ENCODE results near the gene PTPRM.

The PTPRM gene

DNA sequence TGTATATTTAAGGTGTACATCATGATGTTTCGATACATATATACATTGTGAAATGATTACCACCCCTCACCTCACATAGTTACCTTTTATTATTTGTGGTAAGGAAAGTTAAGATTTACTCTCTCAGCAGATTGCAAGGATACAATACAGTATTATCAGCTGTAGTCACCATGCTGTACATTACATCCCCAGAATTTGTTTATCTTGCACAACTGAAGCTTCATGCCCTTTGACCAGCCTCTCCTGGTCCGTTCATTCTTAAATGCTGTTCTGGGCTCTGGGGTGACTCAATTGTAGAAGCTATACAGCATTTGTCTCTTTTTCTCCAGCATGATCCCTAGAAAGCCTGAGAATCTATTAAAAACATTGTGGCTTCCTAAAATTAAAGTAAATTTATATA is 90.8 kb downstream of the PTPRM start:
- Histone ChIP-seq H3K27me3 (ENCODE audit: insufficient read depth, insufficient read length) (no peaks in the 10 kb centered on the region), H3K9me3 (ENCODE audit: insufficient read depth, low read length) (no peaks in the 10 kb centered on the region), H3K4me1 (ENCODE audit: insufficient read depth, insufficient read length) (no peaks in the 10 kb centered on the region), H3K4me3 (ENCODE audit: insufficient read length, low read depth) (no peak overlapping the region), H3K36me3 (ENCODE audit: insufficient read depth, insufficient read length, low read length) (no peaks in the 10 kb centered on the region), H3K9ac (ENCODE audit: insufficient read length, low read depth) (no peak overlapping the region)
- TF ChIP-seq YY1 (IDR thresholded peaks at IDR 0.05; ENCODE audit: insufficient read depth, insufficient read length) (no peak), ZNF274 (IDR thresholded peaks at IDR 0.05; ENCODE audit: low read depth, low read length) (no peak), SUZ12 (IDR thresholded peaks at IDR 0.05; ENCODE audit: extremely low read depth, insufficient read depth, insufficient read length) (no peak)
- no peak for DNase-seq (ENCODE audit: low read depth, low spot score)

DNA sequence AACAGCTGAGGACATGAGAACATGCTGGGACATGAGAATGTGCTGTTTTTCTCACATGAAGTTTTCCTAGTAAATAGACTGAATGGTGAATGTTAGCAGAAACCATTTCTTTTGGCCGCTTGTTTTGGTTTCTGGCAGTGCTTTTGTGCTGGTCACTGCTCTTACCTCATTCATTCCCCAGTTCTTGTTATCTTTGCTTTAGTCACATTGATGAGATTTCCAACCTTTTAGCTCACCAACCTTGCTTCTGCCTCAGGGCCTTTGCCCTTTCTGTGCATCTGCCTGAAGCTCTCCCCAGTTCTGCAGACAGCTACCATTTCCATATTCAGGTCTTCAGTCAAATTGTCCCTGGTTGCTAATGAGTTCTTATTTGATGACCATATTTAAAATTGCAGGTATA is 91.6 kb downstream of the PTPRM start:
- Histone ChIP-seq H3K36me3 (ENCODE audit: insufficient read depth, insufficient read length, low read length) (no peaks in the 10 kb centered on the region), H3K9ac (ENCODE audit: insufficient read length, low read depth) (no peak overlapping the region), H3K9me3 (ENCODE audit: insufficient read depth, low read length) (no peaks in the 10 kb centered on the region), H3K4me1 (ENCODE audit: insufficient read depth, insufficient read length) (no peaks in the 10 kb centered on the region), H3K4me3 (ENCODE audit: insufficient read length, low read depth) (no peak overlapping the region), H3K27me3 (ENCODE audit: insufficient read depth, insufficient read length) (no peaks in the 10 kb centered on the region)
- no peak for DNase-seq (ENCODE audit: low read depth, low spot score)
- TF ChIP-seq SUZ12 (IDR thresholded peaks at IDR 0.05; ENCODE audit: extremely low read depth, insufficient read depth, insufficient read length) (no peak), ZNF274 (IDR thresholded peaks at IDR 0.05; ENCODE audit: low read depth, low read length) (no peak), YY1 (IDR thresholded peaks at IDR 0.05; ENCODE audit: insufficient read depth, insufficient read length) (no peak)

DNA sequence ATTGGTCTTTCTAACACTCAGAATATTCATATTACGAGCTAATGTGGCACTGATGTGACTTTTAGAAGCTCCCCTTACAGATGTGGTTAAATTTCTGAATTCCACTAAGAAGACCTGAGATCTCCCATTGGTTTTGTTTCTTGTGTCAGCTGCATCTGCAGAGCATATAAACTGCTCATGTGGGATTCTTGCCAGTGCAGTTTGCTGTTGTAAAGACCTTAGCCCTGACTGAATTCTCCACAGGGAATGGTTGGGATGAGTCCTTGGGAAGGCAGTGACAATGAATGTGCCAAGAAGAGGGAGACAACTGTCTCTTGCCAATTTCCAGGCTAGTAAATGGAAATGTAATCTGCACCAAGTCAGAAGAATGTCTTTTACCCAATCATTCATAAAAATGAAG is 94.1 kb downstream of the PTPRM start:
- Histone ChIP-seq H3K36me3 (ENCODE audit: insufficient read depth, insufficient read length, low read length) (no peaks in the 10 kb centered on the region), H3K4me1 (ENCODE audit: insufficient read depth, insufficient read length) (no peaks in the 10 kb centered on the region), H3K4me3 (ENCODE audit: insufficient read length, low read depth) (no peak overlapping the region), H3K27me3 (ENCODE audit: insufficient read depth, insufficient read length) (no peaks in the 10 kb centered on the region), H3K9ac (ENCODE audit: insufficient read length, low read depth) (no peak overlapping the region), H3K9me3 (ENCODE audit: insufficient read depth, low read length) (no peaks in the 10 kb centered on the region)
- DNase-seq (ENCODE audit: low read depth, low spot score), result no peak
- no peak for TF ChIP-seq YY1 (IDR thresholded peaks at IDR 0.05; ENCODE audit: insufficient read depth, insufficient read length)
- no peak for TF ChIP-seq SUZ12 (IDR thresholded peaks at IDR 0.05; ENCODE audit: extremely low read depth, insufficient read depth, insufficient read length)
- TF ChIP-seq ZNF274 (IDR thresholded peaks at IDR 0.05; ENCODE audit: low read depth, low read length), result no peak

DNA sequence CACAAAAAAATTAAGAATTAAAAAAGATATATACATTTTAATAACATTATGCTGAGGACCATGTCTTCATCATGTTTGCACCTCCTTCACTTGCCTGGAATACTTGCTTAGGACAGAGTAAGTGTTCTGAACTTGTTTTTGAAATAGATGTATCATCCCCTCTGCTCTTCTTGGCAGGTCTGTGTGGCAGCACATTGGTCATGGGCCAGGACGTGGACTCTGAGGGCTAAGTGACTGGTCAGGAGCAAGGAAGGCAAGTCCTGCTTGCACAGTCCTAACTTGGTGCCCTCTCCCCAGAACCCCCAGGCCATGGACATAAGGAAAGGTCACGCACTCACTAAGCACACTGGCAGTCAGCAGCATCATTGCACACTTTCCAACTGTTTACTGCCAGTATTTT is 95.8 kb downstream of the PTPRM start:
- Histone ChIP-seq H3K9ac (ENCODE audit: insufficient read length, low read depth) (no peak overlapping the region), H3K4me3 (ENCODE audit: insufficient read length, low read depth) (no peak overlapping the region), H3K27me3 (ENCODE audit: insufficient read depth, insufficient read length) (no peaks in the 10 kb centered on the region), H3K36me3 (ENCODE audit: insufficient read depth, insufficient read length, low read length) (no peaks in the 10 kb centered on the region), H3K9me3 (ENCODE audit: insufficient read depth, low read length) (no peaks in the 10 kb centered on the region), H3K4me1 (ENCODE audit: insufficient read depth, insufficient read length) (no peaks in the 10 kb centered on the region)
- TF ChIP-seq YY1 (IDR thresholded peaks at IDR 0.05; ENCODE audit: insufficient read depth, insufficient read length), result no peak
- TF ChIP-seq SUZ12 (IDR thresholded peaks at IDR 0.05; ENCODE audit: extremely low read depth, insufficient read depth, insufficient read length), result no peak
- TF ChIP-seq ZNF274 (IDR thresholded peaks at IDR 0.05; ENCODE audit: low read depth, low read length), result no peak
- DNase-seq (ENCODE audit: low read depth, low spot score), result no peak

DNA sequence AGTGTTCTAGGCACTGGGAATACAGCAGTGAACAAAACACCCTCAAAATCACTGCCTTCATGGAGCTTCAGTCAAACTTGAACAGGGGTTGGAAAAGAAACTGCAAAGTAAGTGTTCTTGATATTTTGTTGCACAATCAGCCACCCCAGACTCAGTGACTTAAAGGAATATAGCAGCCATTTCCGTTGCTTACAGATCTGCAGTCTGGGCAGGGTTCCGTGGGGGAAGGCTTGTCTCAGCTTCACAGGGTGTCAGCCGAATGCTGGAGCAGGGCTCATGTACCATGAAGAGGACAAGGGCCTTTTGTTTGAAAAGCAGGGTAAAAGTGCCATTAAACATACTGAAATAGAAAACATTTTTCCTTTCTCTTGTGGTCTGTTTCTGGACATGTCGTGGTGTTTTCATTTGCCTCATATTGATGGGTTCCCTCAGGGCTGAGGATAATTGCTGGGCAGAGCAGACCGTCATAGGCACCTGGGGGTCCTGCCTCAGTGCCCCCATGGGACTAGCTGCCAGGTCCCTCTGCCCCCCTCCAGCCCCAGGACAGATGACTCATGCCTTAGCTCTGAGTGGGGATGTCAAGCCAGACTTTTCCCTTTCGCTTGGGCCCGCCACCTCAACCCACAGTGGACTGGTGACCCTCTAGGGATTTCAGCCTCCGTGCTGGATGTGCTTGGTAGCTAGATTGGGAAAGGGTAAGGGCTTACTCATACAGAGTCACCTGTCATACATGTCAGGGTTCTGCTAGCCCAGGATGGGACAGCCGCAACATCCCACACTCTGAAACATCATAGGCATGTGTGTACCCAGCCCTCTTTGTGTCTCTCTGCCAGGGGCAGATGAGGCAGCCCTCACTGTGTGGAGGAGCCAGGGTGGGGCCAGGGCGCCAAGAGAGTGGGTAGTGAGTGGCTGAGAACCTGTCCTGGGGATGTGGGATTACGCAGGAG is 96.5 kb downstream of the PTPRM start:
- no peak overlapping the region for H3K4me3 ChIP-seq (ENCODE audit: insufficient read length, low read depth)
- H3K36me3 ChIP-seq (ENCODE audit: insufficient read depth, insufficient read length, low read length), result no peaks in the 10 kb centered on the region
- no peaks in the 10 kb centered on the region for H3K4me1 ChIP-seq (ENCODE audit: insufficient read depth, insufficient read length)
- no peaks in the 10 kb centered on the region for H3K27me3 ChIP-seq (ENCODE audit: insufficient read depth, insufficient read length)
- H3K9me3 ChIP-seq (ENCODE audit: insufficient read depth, low read length), result no peaks in the 10 kb centered on the region
- H3K9ac ChIP-seq (ENCODE audit: insufficient read length, low read depth), result no peak overlapping the region
- DNase-seq (ENCODE audit: low read depth, low spot score), result no peak
- no peak for TF ChIP-seq SUZ12 (IDR thresholded peaks at IDR 0.05; ENCODE audit: extremely low read depth, insufficient read depth, insufficient read length)
- TF ChIP-seq YY1 (IDR thresholded peaks at IDR 0.05; ENCODE audit: insufficient read depth, insufficient read length), result no peak
- TF ChIP-seq ZNF274 (IDR thresholded peaks at IDR 0.05; ENCODE audit: low read depth, low read length), result no peak

DNA sequence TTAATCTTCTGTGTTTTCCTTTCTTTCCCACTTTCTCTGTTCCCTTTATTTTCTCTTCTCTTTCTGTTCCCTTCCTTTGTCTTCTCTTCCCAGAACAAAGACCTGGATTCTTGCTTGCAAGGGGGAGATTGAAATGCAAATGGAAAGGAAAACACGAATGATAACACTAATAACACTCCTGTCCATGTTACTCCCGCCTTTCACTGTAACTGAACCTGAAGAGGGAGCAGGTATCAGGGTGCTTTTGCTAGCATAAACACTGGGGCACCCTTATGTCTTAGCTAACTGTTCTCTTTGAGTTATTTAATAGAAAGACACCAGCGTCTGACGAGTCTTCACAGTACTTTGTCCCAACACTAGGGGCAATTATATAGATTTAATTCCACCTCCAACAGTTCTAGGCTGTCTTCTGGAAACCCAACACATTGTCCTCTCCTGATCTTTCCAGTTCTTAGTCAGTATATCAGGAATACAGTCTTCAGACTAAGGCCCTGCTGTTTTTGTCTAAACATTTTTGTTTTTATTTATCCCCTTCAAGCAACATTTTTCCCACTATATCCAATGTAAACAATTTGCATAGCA is 99.2 kb downstream of the PTPRM start:
- Histone ChIP-seq H3K9me3 (ENCODE audit: insufficient read depth, low read length) (no peaks in the 10 kb centered on the region), H3K9ac (ENCODE audit: insufficient read length, low read depth) (no peak overlapping the region), H3K27me3 (ENCODE audit: insufficient read depth, insufficient read length) (no peaks in the 10 kb centered on the region), H3K4me1 (ENCODE audit: insufficient read depth, insufficient read length) (no peaks in the 10 kb centered on the region), H3K4me3 (ENCODE audit: insufficient read length, low read depth) (no peak overlapping the region), H3K36me3 (ENCODE audit: insufficient read depth, insufficient read length, low read length) (no peaks in the 10 kb centered on the region)
- TF ChIP-seq SUZ12 (IDR thresholded peaks at IDR 0.05; ENCODE audit: extremely low read depth, insufficient read depth, insufficient read length), result no peak
- TF ChIP-seq ZNF274 (IDR thresholded peaks at IDR 0.05; ENCODE audit: low read depth, low read length), result no peak
- no peak for TF ChIP-seq YY1 (IDR thresholded peaks at IDR 0.05; ENCODE audit: insufficient read depth, insufficient read length)
- no peak for DNase-seq (ENCODE audit: low read depth, low spot score)

DNA sequence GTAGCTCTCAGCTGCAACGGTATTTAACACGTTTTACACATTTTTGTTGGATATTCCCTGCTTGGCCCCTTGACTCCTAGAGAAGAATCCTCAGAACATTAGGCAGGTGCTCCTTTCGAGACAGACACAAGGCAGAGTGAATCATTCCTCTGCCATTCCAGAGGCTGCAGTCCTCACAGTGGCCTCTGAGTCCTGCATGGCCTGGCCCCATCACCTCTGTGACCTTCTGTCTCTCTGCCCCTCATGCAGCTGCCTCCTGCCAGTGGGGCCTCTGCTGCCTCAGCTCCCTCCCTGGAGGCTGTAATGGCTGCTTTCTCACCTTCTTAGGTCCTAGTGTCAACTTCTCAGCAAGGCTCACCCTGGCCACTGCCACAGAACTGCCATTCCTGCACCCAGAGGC is 101.3 kb downstream of the PTPRM start:
- Histone ChIP-seq H3K9ac (ENCODE audit: insufficient read length, low read depth) (no peak overlapping the region), H3K4me1 (ENCODE audit: insufficient read depth, insufficient read length) (no peaks in the 10 kb centered on the region), H3K27me3 (ENCODE audit: insufficient read depth, insufficient read length) (no peaks in the 10 kb centered on the region), H3K36me3 (ENCODE audit: insufficient read depth, insufficient read length, low read length) (no peaks in the 10 kb centered on the region), H3K4me3 (ENCODE audit: insufficient read length, low read depth) (no peak overlapping the region), H3K9me3 (ENCODE audit: insufficient read depth, low read length) (no peaks in the 10 kb centered on the region)
- DNase-seq (ENCODE audit: low read depth, low spot score), result no peak
- TF ChIP-seq SUZ12 (IDR thresholded peaks at IDR 0.05; ENCODE audit: extremely low read depth, insufficient read depth, insufficient read length), result no peak
- TF ChIP-seq ZNF274 (IDR thresholded peaks at IDR 0.05; ENCODE audit: low read depth, low read length), result no peak
- no peak for TF ChIP-seq YY1 (IDR thresholded peaks at IDR 0.05; ENCODE audit: insufficient read depth, insufficient read length)
